HepG2 (cell line): ENCODE data around the gene OSCP1. TPM values are rescaled to one million over a fixed set of nuclear protein-coding genes. Genes with fewer than 3 reads are reported as not detected.

ENCODE experiments used
- HNRNPUL1 ChIP-seq: fragments of 200-400 bp; formaldehyde crosslinking; IDR thresholded peaks from 2 replicates; pipeline ENCODE4 v1.6.1; 2017; ENCODE audit warnings: low read depth, mild to moderate bottlenecking, low read length, moderate library complexity
- ISX ChIP-seq: sonication (generic); formaldehyde crosslinking; conservative IDR thresholded peaks from 2 replicates; pipeline ENCODE4 v1.5.0; 2020; ENCODE audit warnings: missing genetic modification reagents
- NCOA2 ChIP-seq: sonication (generic); formaldehyde crosslinking; IDR thresholded peaks from 2 replicates; pipeline ENCODE4 v1.8.0; 2022; ENCODE audit warnings: inconsistent platforms
- PHF5A ChIP-seq: IDR thresholded peaks from one replicate; pipeline ENCODE4 v1.6.1; 2018; ENCODE audit warnings: low read depth, missing genetic modification reagents; ENCODE audit not compliant: unreplicated experiment
- RFX3 ChIP-seq: IDR thresholded peaks from 2 replicates; pipeline ENCODE4 v1.6.1; 2016; ENCODE audit warnings: missing biosample characterization, missing genetic modification reagents
- SIN3A ChIP-seq: IDR thresholded peaks from 2 replicates; pipeline ENCODE4 v1.6.1; 2011; ENCODE audit warnings: low read depth, mild to moderate bottlenecking, control low read depth, low read length, borderline replicate concordance
- ZNF549 ChIP-seq: sonication (generic); formaldehyde crosslinking; IDR thresholded peaks from 2 replicates; pipeline ENCODE4 v1.5.0; 2020; ENCODE audit warnings: missing genetic modification reagents
- ZNF776 ChIP-seq: sonication (generic); formaldehyde crosslinking; IDR thresholded peaks from 2 replicates; pipeline ENCODE4 v1.4.0; 2020; ENCODE audit warnings: mild to moderate bottlenecking, missing genetic modification reagents
- ZNF883 ChIP-seq: sonication (generic); formaldehyde crosslinking; IDR thresholded peaks from 2 replicates; pipeline ENCODE4 v1.5.1; 2020; ENCODE audit warnings: mild to moderate bottlenecking, missing genetic modification reagents; ENCODE audit errors: not compliant biosample characterization
- polyA plus RNA-seq, 8 experiments: library from polyadenylated mRNA; depleted of rRNA in 3 of 8; stranded (reverse) in 7 of 8; unstranded in 1 of 8; fragments of >200 nt; fragmentation: Illumina TruSeq in 4 of 8; extraction: Trizol in 4 of 8; gene quantifications; 2 replicates each; pipeline versions ENCODE4 v1.2.1 to v1.2.3, GENCODE V29; 2011 to 2016; ENCODE audit warnings: low read depth in 4 of 8, missing spikeins in 1 of 8, mixed read lengths in 1 of 8; ENCODE audit not compliant: insufficient read depth in 1 of 8
- total RNA-seq, 5 experiments: library from RNA; depleted of rRNA; stranded (reverse); fragments of >200 nt; fragmentation: Illumina TruSeq; extraction: Trizol; gene quantifications; 2 replicates each; pipeline ENCODE4 v1.2.3, GENCODE V29; 2016; ENCODE audit warnings: low read depth in 1 of 5
- TF ChIP-seq, protein P1 (sequence below): sonication (generic); formaldehyde crosslinking; IDR thresholded peaks from 2 replicates; pipeline ENCODE4 v1.4.0; 2020; ENCODE audit warnings: low read depth, mild to moderate bottlenecking, missing genetic modification reagents
- TF ChIP-seq, protein P2 (sequence below): sonication (generic); formaldehyde crosslinking; conservative IDR thresholded peaks from 2 replicates; pipeline ENCODE4 v1.4.0; 2020; ENCODE audit warnings: missing genetic modification reagents
- TF ChIP-seq, protein P3 (sequence below): IDR thresholded peaks from 2 replicates; pipeline ENCODE4 v1.6.1; 2016
- TF ChIP-seq, protein P4 (sequence below): sonication (generic); formaldehyde crosslinking; IDR thresholded peaks from 2 replicates; pipeline ENCODE4 v1.4.0; 2020; ENCODE audit warnings: missing genetic modification reagents
- TF ChIP-seq, protein P5 (sequence below): IDR thresholded peaks from 2 replicates; pipeline ENCODE4 v1.6.1; 2016; ENCODE audit warnings: mild to moderate bottlenecking, missing biosample characterization, missing genetic modification reagents
- TF ChIP-seq, protein P6 (sequence below): sonication (generic); formaldehyde crosslinking; IDR thresholded peaks from 2 replicates; pipeline ENCODE4 v1.8.0; 2022; ENCODE audit warnings: mild to moderate bottlenecking, missing genetic modification reagents
- TF ChIP-seq, protein P7 (sequence below): sonication (generic); formaldehyde crosslinking; IDR thresholded peaks from 2 replicates; pipeline ENCODE4 v1.4.0; 2020; ENCODE audit warnings: missing genetic modification reagents, mild to moderate bottlenecking, borderline replicate concordance

OSCP1 gene
- total and polyA plus RNA-seq, 2 of the 13 experiments (the other 11 are each of a cell fraction or from before 2014, with no cell fraction given) = 0.60 to 0.84 TPM

DNA sequence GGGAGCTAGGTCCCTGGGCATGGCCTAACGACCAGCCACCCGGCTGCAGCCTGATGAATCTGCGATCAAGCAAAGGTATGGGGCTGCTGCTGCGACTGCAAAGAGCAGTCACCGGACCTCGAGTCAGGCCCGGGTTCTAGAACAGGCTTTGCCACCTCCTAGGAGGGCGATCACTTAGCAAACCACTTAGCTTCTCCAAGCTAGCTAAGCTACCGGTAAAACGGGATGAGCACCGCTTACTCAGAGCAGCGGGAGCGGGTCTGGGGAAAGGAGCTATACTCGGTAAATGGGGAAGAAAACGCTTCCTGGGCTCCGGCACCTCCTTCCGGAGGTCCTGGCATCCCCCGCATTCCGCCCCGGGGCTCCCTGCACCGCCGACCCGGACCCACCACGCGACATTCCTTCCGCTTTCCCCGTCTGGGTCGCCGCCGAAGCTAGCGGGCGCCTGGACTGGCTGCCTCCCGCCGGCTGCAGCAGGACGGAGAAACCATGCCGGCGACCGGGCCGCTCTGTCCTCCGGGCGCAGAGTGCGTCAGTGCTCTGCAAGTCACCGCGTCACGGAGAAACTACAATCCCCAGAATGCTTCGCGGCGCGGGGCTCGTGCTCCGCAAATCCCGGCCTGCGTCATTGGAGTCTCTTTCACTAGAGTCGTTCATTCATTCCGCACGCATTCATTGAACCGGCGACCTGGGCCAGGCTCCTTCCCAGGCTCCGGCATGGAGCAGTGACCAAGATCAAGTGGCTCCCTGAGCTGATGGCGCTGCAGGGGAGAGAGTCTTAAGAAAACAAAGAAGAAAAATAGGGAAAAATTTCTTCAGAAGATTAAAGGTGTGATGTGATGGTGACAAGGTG is 52.6 kb downstream of the OSCP1 start, which contains the start of gene LSM10 (continued):
- TF ChIP-seq, protein P1, sequence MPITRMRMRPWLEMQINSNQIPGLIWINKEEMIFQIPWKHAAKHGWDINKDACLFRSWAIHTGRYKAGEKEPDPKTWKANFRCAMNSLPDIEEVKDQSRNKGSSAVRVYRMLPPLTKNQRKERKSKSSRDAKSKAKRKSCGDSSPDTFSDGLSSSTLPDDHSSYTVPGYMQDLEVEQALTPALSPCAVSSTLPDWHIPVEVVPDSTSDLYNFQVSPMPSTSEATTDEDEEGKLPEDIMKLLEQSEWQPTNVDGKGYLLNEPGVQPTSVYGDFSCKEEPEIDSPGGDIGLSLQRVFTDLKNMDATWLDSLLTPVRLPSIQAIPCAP = no peak
- TF ChIP-seq, protein P2, sequence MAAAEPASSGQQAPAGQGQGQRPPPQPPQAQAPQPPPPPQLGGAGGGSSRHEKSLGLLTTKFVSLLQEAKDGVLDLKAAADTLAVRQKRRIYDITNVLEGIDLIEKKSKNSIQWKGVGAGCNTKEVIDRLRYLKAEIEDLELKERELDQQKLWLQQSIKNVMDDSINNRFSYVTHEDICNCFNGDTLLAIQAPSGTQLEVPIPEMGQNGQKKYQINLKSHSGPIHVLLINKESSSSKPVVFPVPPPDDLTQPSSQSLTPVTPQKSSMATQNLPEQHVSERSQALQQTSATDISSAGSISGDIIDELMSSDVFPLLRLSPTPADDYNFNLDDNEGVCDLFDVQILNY (CRISPR knock-in tag) = no peak
- TF ChIP-seq, protein P3, sequence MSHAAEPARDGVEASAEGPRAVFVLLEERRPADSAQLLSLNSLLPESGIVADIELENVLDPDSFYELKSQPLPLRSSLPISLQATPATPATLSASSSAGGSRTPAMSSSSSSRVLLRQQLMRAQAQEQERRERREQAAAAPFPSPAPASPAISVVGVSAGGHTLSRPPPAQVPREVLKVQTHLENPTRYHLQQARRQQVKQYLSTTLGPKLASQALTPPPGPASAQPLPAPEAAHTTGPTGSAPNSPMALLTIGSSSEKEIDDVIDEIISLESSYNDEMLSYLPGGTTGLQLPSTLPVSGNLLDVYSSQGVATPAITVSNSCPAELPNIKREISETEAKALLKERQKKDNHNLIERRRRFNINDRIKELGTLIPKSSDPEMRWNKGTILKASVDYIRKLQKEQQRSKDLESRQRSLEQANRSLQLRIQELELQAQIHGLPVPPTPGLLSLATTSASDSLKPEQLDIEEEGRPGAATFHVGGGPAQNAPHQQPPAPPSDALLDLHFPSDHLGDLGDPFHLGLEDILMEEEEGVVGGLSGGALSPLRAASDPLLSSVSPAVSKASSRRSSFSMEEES (CRISPR knock-in tag) = peak; percentile 77
- TF ChIP-seq RFX3 (no peak), HNRNPUL1 (no peak), PHF5A (CRISPR knock-in tag) (no peak), NCOA2 (CRISPR knock-in tag) (peak; percentile 50), ZNF883 (CRISPR knock-in tag) (no peak), SIN3A (peak; percentile 89), ZNF776 (CRISPR knock-in tag) (no peak; the same call in 1 of the 2 replicates), ISX (CRISPR knock-in tag) (0 out of 2 replicates have a peak, but pooled peaks have one; percentile 79), ZNF549 (CRISPR knock-in tag) (no peak)
- TF ChIP-seq, protein P4, sequence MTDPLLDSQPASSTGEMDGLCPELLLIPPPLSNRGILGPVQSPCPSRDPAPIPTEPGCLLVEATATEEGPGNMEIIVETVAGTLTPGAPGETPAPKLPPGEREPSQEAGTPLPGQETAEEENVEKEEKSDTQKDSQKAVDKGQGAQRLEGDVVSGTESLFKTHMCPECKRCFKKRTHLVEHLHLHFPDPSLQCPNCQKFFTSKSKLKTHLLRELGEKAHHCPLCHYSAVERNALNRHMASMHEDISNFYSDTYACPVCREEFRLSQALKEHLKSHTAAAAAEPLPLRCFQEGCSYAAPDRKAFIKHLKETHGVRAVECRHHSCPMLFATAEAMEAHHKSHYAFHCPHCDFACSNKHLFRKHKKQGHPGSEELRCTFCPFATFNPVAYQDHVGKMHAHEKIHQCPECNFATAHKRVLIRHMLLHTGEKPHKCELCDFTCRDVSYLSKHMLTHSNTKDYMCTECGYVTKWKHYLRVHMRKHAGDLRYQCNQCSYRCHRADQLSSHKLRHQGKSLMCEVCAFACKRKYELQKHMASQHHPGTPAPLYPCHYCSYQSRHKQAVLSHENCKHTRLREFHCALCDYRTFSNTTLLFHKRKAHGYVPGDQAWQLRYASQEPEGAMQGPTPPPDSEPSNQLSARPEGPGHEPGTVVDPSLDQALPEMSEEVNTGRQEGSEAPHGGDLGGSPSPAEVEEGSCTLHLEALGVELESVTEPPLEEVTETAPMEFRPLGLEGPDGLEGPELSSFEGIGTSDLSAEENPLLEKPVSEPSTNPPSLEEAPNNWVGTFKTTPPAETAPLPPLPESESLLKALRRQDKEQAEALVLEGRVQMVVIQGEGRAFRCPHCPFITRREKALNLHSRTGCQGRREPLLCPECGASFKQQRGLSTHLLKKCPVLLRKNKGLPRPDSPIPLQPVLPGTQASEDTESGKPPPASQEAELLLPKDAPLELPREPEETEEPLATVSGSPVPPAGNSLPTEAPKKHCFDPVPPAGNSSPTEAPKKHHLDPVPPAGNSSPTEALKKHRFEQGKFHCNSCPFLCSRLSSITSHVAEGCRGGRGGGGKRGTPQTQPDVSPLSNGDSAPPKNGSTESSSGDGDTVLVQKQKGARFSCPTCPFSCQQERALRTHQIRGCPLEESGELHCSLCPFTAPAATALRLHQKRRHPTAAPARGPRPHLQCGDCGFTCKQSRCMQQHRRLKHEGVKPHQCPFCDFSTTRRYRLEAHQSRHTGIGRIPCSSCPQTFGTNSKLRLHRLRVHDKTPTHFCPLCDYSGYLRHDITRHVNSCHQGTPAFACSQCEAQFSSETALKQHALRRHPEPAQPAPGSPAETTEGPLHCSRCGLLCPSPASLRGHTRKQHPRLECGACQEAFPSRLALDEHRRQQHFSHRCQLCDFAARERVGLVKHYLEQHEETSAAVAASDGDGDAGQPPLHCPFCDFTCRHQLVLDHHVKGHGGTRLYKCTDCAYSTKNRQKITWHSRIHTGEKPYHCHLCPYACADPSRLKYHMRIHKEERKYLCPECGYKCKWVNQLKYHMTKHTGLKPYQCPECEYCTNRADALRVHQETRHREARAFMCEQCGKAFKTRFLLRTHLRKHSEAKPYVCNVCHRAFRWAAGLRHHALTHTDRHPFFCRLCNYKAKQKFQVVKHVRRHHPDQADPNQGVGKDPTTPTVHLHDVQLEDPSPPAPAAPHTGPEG (CRISPR knock-in tag) = peak; percentile 67
- TF ChIP-seq, protein P5, sequence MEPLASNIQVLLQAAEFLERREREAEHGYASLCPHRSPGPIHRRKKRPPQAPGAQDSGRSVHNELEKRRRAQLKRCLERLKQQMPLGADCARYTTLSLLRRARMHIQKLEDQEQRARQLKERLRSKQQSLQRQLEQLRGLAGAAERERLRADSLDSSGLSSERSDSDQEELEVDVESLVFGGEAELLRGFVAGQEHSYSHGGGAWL (CRISPR knock-in tag) = peak; percentile 83; the same call in 1 of the 2 replicates
- TF ChIP-seq, protein P6, sequence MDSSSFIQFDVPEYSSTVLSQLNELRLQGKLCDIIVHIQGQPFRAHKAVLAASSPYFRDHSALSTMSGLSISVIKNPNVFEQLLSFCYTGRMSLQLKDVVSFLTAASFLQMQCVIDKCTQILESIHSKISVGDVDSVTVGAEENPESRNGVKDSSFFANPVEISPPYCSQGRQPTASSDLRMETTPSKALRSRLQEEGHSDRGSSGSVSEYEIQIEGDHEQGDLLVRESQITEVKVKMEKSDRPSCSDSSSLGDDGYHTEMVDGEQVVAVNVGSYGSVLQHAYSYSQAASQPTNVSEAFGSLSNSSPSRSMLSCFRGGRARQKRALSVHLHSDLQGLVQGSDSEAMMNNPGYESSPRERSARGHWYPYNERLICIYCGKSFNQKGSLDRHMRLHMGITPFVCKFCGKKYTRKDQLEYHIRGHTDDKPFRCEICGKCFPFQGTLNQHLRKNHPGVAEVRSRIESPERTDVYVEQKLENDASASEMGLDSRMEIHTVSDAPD (CRISPR knock-in tag) = no peak
- TF ChIP-seq, protein P7, sequence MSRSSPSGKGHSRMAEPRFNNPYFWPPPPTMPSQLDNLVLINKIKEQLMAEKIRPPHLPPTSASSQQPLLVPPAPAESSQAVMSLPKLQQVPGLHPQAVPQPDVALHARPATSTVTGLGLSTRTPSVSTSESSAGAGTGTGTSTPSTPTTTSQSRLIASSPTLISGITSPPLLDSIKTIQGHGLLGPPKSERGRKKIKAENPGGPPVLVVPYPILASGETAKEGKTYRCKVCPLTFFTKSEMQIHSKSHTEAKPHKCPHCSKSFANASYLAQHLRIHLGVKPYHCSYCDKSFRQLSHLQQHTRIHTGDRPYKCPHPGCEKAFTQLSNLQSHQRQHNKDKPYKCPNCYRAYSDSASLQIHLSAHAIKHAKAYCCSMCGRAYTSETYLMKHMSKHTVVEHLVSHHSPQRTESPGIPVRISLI (CRISPR knock-in tag) = no peak
